B cell (primary cell): ENCODE results near the gene MUL1. TPM values are rescaled to one million over a fixed set of nuclear protein-coding genes. Genes with fewer than 3 reads are reported as not detected.

ENCODE experiments used
- ATAC-seq: fragments of 200-7000 bp; cut with Tn5 transposase; one replicate; pipeline ENCODE4 v1.10.0; 2021; ENCODE audit warnings: low read depth, mild to moderate bottlenecking, moderate number of reproducible peaks, moderate library complexity
- CTCF ChIA-PET: fragments of 350-600 bp; sonication (Branson Sonifier 250); formaldehyde crosslinking; loops from one replicate; lab custom pipeline; 2021; ENCODE audit warnings: antibody characterized with exemption, inconsistent platforms; lab: Charles Lee
- POLR2A ChIA-PET: fragments of 350-600 bp; sonication (Branson Sonifier 250); formaldehyde crosslinking; loops from one replicate; lab custom pipeline; 2021; ENCODE audit warnings: antibody characterized with exemption; lab: Charles Lee
- DNase-seq: peaks from one replicate; pipeline ENCODE4 v3.0.0; 2013
- H2AFZ ChIP-seq: 2 replicates; pipeline ENCODE4 v1.6.1; 2012; ENCODE audit warnings: mild to moderate bottlenecking, low read depth, low read length; ENCODE audit not compliant: insufficient read depth, poor library complexity, severe bottlenecking
- H3K27ac ChIP-seq, 2 donors: 1 replicate in 1 of 2; 2 replicates in 1 of 2; pipeline ENCODE4 v1.5.1; 2012 to 2013; ENCODE audit warnings: low read length in 2 of 2, mild to moderate bottlenecking in 2 of 2, moderate library complexity in 1 of 2
- H3K27me3 ChIP-seq, 4 experiments: fragments of 200-600 bp in 1 of 4; sonication (generic) in 1 of 4; replicated peaks in 1 of 4; 1 replicate in 2 of 4; 2 replicates in 2 of 4; pipeline versions ENCODE4 v1.6.1 to v1.7.0; 2013 to 2016; ENCODE audit warnings: low read length in 3 of 4, mild to moderate bottlenecking in 2 of 4, mixed read lengths in 1 of 4, moderate library complexity in 1 of 4; ENCODE audit not compliant: insufficient read depth in 4 of 4, control insufficient read depth in 3 of 4; ENCODE audit errors: control extremely low read depth in 1 of 4
- H3K36me3 ChIP-seq, 2 experiments: replicated peaks in 1 of 2; 1 replicate in 1 of 2; 2 replicates in 1 of 2; pipeline versions ENCODE4 v1.6.1 to v1.7.1; 2013; ENCODE audit warnings: low read length in 1 of 2; ENCODE audit not compliant: insufficient read depth in 2 of 2, control insufficient read depth in 1 of 2; ENCODE audit errors: control extremely low read depth in 1 of 2, extremely low read depth in 1 of 2
- H3K4me1 ChIP-seq, 2 donors: fragments of 200-600 bp in 1 of 2; sonication (generic) in 1 of 2; 1 replicate in 1 of 2; 2 replicates in 1 of 2; pipeline versions ENCODE4 v1.5.1 to v1.6.1; 2013 to 2017; ENCODE audit warnings: low read length in 2 of 2; ENCODE audit not compliant: control insufficient read depth in 2 of 2, insufficient read depth in 2 of 2
- H3K4me2 ChIP-seq: replicated peaks from 2 replicates; pipeline ENCODE3; 2012; ENCODE audit warnings: mild to moderate bottlenecking, low read depth, low read length; ENCODE audit not compliant: poor library complexity, severe bottlenecking
- H3K4me3 ChIP-seq, 5 experiments: fragments of 200-600 bp in 1 of 5; sonication (generic) in 1 of 5; 1 replicate in 3 of 5; 2 replicates in 2 of 5; pipeline versions ENCODE4 v1.5.1 to v1.7.0; 2011 to 2016; ENCODE audit warnings: low read length in 4 of 5, mild to moderate bottlenecking in 4 of 5, low read depth in 2 of 5, control low read depth in 1 of 5, moderate library complexity in 1 of 5; ENCODE audit not compliant: insufficient read depth in 1 of 5; ENCODE audit errors: control extremely low read depth in 1 of 5, extremely low read depth in 1 of 5
- H3K79me2 ChIP-seq: fragments of 200-600 bp; sonication (generic); one replicate; pipeline ENCODE4 v1.6.0; 2016; ENCODE audit warnings: low read length; ENCODE audit not compliant: control insufficient read depth, insufficient read depth
- H3K9ac ChIP-seq: fragments of 200-600 bp; sonication (generic); 2 replicates; pipeline ENCODE4 v1.6.1; 2017; ENCODE audit warnings: mild to moderate bottlenecking, low read length, moderate library complexity
- H3K9me3 ChIP-seq, 3 donors: one replicate each; pipeline versions ENCODE4 v1.6.1 to v1.7.1; 2013; ENCODE audit warnings: low read length in 2 of 3; ENCODE audit not compliant: control insufficient read depth in 2 of 3, insufficient read depth in 1 of 3; ENCODE audit errors: control extremely low read depth in 1 of 3
- H4K20me1 ChIP-seq: 2 replicates; pipeline ENCODE4 v1.6.0; 2012; ENCODE audit warnings: mild to moderate bottlenecking, low read length; ENCODE audit not compliant: insufficient read depth, control insufficient read depth, poor library complexity, severe bottlenecking
- H3K27ac Mint-ChIP-seq: one replicate; pipeline ENCODE4 v1.8.0; 2021; ENCODE audit warnings: mixed read lengths
- H3K27me3 Mint-ChIP-seq: one replicate; pipeline ENCODE4 v1.8.0; 2021; ENCODE audit warnings: mixed read lengths
- H3K4me1 Mint-ChIP-seq: one replicate; pipeline ENCODE4 v1.8.0; 2021; ENCODE audit warnings: mixed read lengths
- H3K4me3 Mint-ChIP-seq: one replicate; pipeline ENCODE4 v1.8.0; 2021; ENCODE audit warnings: mixed read lengths
- H3K9me3 Mint-ChIP-seq: one replicate; pipeline ENCODE4 v1.8.0; 2022; ENCODE audit warnings: mixed read lengths; ENCODE audit not compliant: insufficient read depth
- EZH2 ChIP-seq: IDR thresholded peaks from 2 replicates; pipeline ENCODE4 v1.6.1; 2012; ENCODE audit warnings: borderline replicate concordance, low read depth, mild to moderate bottlenecking, moderate library complexity, low read length; ENCODE audit not compliant: insufficient read depth, poor library complexity, severe bottlenecking
- WGBS: methylation state at CpG from one replicate; pipeline ENCODE4 v1.1.5; 2013; ENCODE audit warnings: missing lambda C conversion rate; ENCODE audit not compliant: insufficient coverage; 5-methylcytosine and 5-hydroxymethylcytosine counted together
- intact Hi-C: fragments of 100-400 bp; cut with micrococcal nuclease; formaldehyde crosslinking; loops from one replicate; pipeline ENCODE4 v1.10.0; 2022
- polyA plus RNA-seq: library from polyadenylated mRNA; depleted of rRNA; stranded (reverse); fragments of >200 nt; gene quantifications from 2 replicates; pipeline ENCODE4 v1.2.3, GENCODE V29; 2012
- total RNA-seq, 2 donors: library from RNA; stranded (reverse); fragments of 120-200 nt in 1 of 2; gene quantifications; 1 replicate in 1 of 2; 2 replicates in 1 of 2; pipeline versions ENCODE4 v1.2.3 to v1.2.4, GENCODE V29; 2013 to 2022
- TF ChIP-seq, protein P1 (sequence below): fragments of 200-600 bp; IDR thresholded peaks from one replicate; pipeline ENCODE4 v1.8.0; 2022; ENCODE audit warnings: antibody characterized with exemption, mild to moderate bottlenecking

MUL1 gene
- total and polyA plus RNA-seq, 2 donors (not counting 1 experiment from before 2014, with no cell fraction given): 11.4 to 23.9 TPM

DNA sequence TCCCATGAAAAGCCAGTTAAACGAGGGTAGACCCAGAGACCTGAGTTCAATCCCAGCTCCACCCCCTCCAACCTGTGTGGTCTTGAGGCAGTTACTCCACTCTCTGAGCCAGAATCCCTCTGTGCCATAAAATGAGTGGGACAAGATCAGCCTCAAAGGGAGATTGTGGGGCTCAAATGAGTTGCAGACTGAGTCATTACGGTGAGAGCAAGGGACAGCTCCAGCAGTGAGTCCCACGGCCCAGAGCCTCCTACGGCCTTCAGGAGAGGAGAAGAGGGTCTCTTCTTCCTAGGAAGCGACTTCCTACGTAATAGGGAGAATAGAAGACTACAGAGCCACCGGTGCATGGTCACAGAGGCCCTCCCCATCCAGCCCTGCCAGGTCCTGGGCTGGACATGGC lies 15.2 kb downstream of the MUL1 start:
- POLR2A ChIA-PET: no interaction called here
- Histone ChIP-seq H4K20me1 (no peaks in the 10 kb centered on the region), H3K9me3 (no peaks in the 10 kb centered on the region), H3K27me3 (peaks cover 0 to 8% (median 1%) of the 10 kb centered on the region in 4 experiments), H3K27ac (no peak overlapping the region), H3K36me3 (peaks cover 0 to under 1% of the 10 kb centered on the region in 2 experiments), H3K79me2 (no peaks in the 10 kb centered on the region), H3K9ac (no peak overlapping the region), H3K4me1 (peaks cover 9 to 13% of the 10 kb centered on the region in 2 donors), H3K4me3 (no peak overlapping the region), H3K4me2 (no peak overlapping the region), H2AFZ (no peak overlapping the region)
- no peak for DNase-seq
- no peaks in the 10 kb centered on the region for H3K9me3 Mint-ChIP-seq
- TF ChIP-seq EZH2: no peak
- TF ChIP-seq, protein P1, sequence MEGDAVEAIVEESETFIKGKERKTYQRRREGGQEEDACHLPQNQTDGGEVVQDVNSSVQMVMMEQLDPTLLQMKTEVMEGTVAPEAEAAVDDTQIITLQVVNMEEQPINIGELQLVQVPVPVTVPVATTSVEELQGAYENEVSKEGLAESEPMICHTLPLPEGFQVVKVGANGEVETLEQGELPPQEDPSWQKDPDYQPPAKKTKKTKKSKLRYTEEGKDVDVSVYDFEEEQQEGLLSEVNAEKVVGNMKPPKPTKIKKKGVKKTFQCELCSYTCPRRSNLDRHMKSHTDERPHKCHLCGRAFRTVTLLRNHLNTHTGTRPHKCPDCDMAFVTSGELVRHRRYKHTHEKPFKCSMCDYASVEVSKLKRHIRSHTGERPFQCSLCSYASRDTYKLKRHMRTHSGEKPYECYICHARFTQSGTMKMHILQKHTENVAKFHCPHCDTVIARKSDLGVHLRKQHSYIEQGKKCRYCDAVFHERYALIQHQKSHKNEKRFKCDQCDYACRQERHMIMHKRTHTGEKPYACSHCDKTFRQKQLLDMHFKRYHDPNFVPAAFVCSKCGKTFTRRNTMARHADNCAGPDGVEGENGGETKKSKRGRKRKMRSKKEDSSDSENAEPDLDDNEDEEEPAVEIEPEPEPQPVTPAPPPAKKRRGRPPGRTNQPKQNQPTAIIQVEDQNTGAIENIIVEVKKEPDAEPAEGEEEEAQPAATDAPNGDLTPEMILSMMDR: no peak
- intact Hi-C loops: loop anchor here (1.0 to 5.0 kb wide), 4 partner anchors 130 to 391 kb away; no protein-coding TSS in a partner anchor
- CTCF ChIA-PET: interaction anchor here (1.2 to 6.0 kb wide), 14 partner anchors 8 to 576 kb away, joined by 3 to 111 read pairs (median 7); partner anchors contain the start of gene CAMK2N1
- no peak for ATAC-seq
- H3K4me3 Mint-ChIP-seq: peak overlapping the region; percentile 45
- H3K4me1 Mint-ChIP-seq: peaks cover 7% of the 10 kb centered on the region
- no peak overlapping the region for H3K27ac Mint-ChIP-seq
- WGBS: 75% methylated on average over 2 of the region's 7 CpGs
- peaks cover 22% of the 10 kb centered on the region for H3K27me3 Mint-ChIP-seq

DNA sequence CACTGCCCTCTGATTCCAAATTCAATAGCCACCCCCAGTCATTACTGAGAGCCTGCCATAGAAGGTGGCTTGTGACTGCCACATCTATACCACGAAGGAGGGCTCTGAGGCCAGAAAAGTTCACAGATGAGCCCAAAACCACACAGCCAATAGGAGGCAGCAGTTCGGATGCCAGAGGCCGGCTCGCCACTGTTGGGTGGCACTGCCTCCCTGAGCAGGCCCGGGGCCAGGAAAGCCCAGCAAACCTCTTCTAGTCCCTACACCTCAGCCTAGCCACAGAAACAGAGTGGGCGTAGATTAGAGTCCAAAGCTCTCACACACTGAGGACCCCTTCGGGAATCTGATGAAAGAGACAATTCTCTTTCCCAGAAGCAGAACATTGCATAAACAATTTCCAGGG lies 16.1 kb downstream of the MUL1 start:
- H4K20me1 ChIP-seq: no peaks in the 10 kb centered on the region
- H3K36me3 ChIP-seq: no peaks in the 10 kb centered on the region
- ChIA-PET CTCF (interaction anchor here (0.7 to 6.0 kb wide), 7 partner anchors 27 to 787 kb away, joined by 3 to 111 read pairs (median 6); no protein-coding TSS in a partner anchor), POLR2A (no interaction called here)
- peaks cover 12 to 16% of the 10 kb centered on the region in 2 donors for H3K4me1 ChIP-seq
- H3K27ac ChIP-seq: no peak overlapping the region
- H2AFZ ChIP-seq: no peak overlapping the region
- peaks cover 31% of the 10 kb centered on the region for H3K27me3 Mint-ChIP-seq
- DNase-seq: no peak
- peaks cover 11% of the 10 kb centered on the region for H3K4me1 Mint-ChIP-seq
- no peaks in the 10 kb centered on the region for H3K9me3 ChIP-seq
- H3K4me3 Mint-ChIP-seq: no peak overlapping the region
- no peak overlapping the region for H3K9ac ChIP-seq
- ATAC-seq: no peak
- no peaks in the 10 kb centered on the region for H3K79me2 ChIP-seq
- no peak for TF ChIP-seq EZH2
- TF ChIP-seq, protein P1: no peak
- H3K27me3 ChIP-seq: peaks cover 0 to 17% (median 5%) of the 10 kb centered on the region in 4 experiments
- no peak overlapping the region for H3K4me3 ChIP-seq
- no peaks in the 10 kb centered on the region for H3K9me3 Mint-ChIP-seq
- intact Hi-C loops: loop anchor here (5.0 kb wide), 1 partner anchor 130 kb away; no protein-coding TSS in a partner anchor
- no peak overlapping the region for H3K4me2 ChIP-seq
- H3K27ac Mint-ChIP-seq: no peak overlapping the region
- 72% methylated on average over 7 of the region's 7 CpGs for WGBS
